ENCODE measurements around the gene E2F4. TPM values are rescaled to one million over a fixed set of nuclear protein-coding genes. Genes with fewer than 3 reads are reported as not detected.

E2F4 gene
- total and polyA plus RNA-seq, 10 of the 15 experiments (the other 5 are each of a cell fraction or from before 2014, with no cell fraction given): 11.7 to 132 (median 95.9) TPM

GRCh38 chr16:67163164-67163998 lies 28.6 kb upstream of the E2F4 start (continued):
- TF ChIP-seq POLR2A (IDR thresholded peaks at IDR 0.05; ENCODE audit: low read depth, low read length) (peak; percentile 68; the same call in 1 of the 2 replicates), MEF2B (IDR thresholded peaks at IDR 0.05; ENCODE audit: partially characterized antibody, poor library complexity, severe bottlenecking) (peak; percentile 18), NRF1 (conservative IDR thresholded peaks at IDR 0.05; ENCODE audit: low read depth, low read length) (peak; percentile 62)

GRCh38 chr16:67163999-67164558 lies 27.9 kb upstream of the E2F4 start:
- RAD21 ChIA-PET (ENCODE audit: unreplicated experiment): no interaction called here
- CTCF ChIA-PET: interaction anchor here (1.4 kb wide), 1 partner anchor 9 kb away, joined by 5 read pairs; no protein-coding TSS in a partner anchor
- H3K9me3 ChIP-seq (replicated peaks; ENCODE audit: control insufficient read depth, insufficient read depth, low read length): no peaks in the 10 kb centered on the region; the same call in 2 of the 3 replicates
- peak overlapping the region; percentile 53; the same call in 1 of the 2 replicates for H3K4me3 ChIP-seq
- peak overlapping the region; percentile 83 for H3K4me2 ChIP-seq (ENCODE audit: control insufficient read depth, insufficient read depth)
- SMC1A ChIA-PET (ENCODE audit: uncharacterized antibody, unreplicated experiment): interaction anchor here (1.8 kb wide), 1 partner anchor 13 kb away, joined by 10 read pairs; no protein-coding TSS in a partner anchor
- H3K27me3 ChIP-seq (replicated peaks in 1 of 2; ENCODE audit: control insufficient read depth in 2 of 2, insufficient read depth in 2 of 2, low read length in 1 of 2): peaks cover 2 to 18% of the 10 kb centered on the region in 2 experiments
- no peaks in the 10 kb centered on the region for H3K36me3 ChIP-seq (ENCODE audit: control insufficient read depth in 2 of 2, insufficient read depth in 2 of 2, low read length in 1 of 2)
- no peak overlapping the region for H3K9ac ChIP-seq (ENCODE audit: control insufficient read depth, insufficient read depth, low read length)
- BruUV-seq (replicated peaks): no TSS peak
- intact Hi-C loops (cut with micrococcal nuclease; ENCODE audit: unreplicated experiment): no loop called here
- peaks cover 37% of the 10 kb centered on the region for H3K4me1 ChIP-seq (ENCODE audit: control insufficient read depth, insufficient read depth, low read length)
- TF ChIP-seq EZH2 (IDR thresholded peaks at IDR 0.05; ENCODE audit: borderline replicate concordance, control insufficient read depth, low read depth, low read length) (no peak), JUND (IDR thresholded peaks at IDR 0.05; ENCODE audit: low read depth, low read length) (no peak), SUZ12 (IDR thresholded peaks at IDR 0.05; ENCODE audit: unreplicated experiment) (peak; percentile 74)
- H4K20me1 ChIP-seq (ENCODE audit: control insufficient read depth, insufficient read depth): no peaks in the 10 kb centered on the region; the same call in 1 of the 2 replicates
- POLR2A ChIA-PET: interaction anchor here (0.6 to 8.2 kb wide), 2 partner anchors 9 to 110 kb away, joined by 5 to 137 read pairs; partner anchors contain the start of gene NOL3
- H3K79me2 ChIP-seq (ENCODE audit: control insufficient read depth, insufficient read depth, low read length): no peaks in the 10 kb centered on the region; the same call in 1 of the 2 replicates
- DNase-seq (ENCODE audit: low read depth, low spot score) (no peak), ATAC-seq (no peak), FAIRE-seq (no peak)
- in situ Hi-C loops (cut with MboI): no loop called here
- H3K27ac ChIP-seq (ENCODE audit: control insufficient read depth, insufficient read depth): no peak overlapping the region
- no peak overlapping the region; the same call in 1 of the 2 replicates for H2AFZ ChIP-seq (ENCODE audit: control insufficient read depth, low read depth, low read length)
- WGBS (ENCODE audit: insufficient coverage, insufficient replicate concordance, low lambda C conversion rate, missing lambda C conversion rate): 18% methylated on average over 23 of the region's 34 CpGs
